HPDE6-E6E7 (cell line): ENCODE measurements around the gene CAAP1.
"Not testable (repeated sequence)": the region's sequence is repeated elsewhere in the genome, so short reads cannot be mapped to it uniquely, and the experiment has no call there.

ENCODE experiments used
- DNase-seq: peaks from one replicate; pipeline ENCODE4 v3.0.0; 2011; ENCODE audit warnings: missing footprints; ENCODE audit errors: extremely low spot score

Gene CAAP1, protein sequence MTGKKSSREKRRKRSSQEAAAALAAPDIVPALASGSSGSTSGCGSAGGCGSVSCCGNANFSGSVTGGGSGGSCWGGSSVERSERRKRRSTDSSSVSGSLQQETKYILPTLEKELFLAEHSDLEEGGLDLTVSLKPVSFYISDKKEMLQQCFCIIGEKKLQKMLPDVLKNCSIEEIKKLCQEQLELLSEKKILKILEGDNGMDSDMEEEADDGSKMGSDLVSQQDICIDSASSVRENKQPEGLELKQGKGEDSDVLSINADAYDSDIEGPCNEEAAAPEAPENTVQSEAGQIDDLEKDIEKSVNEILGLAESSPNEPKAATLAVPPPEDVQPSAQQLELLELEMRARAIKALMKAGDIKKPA

DNA sequence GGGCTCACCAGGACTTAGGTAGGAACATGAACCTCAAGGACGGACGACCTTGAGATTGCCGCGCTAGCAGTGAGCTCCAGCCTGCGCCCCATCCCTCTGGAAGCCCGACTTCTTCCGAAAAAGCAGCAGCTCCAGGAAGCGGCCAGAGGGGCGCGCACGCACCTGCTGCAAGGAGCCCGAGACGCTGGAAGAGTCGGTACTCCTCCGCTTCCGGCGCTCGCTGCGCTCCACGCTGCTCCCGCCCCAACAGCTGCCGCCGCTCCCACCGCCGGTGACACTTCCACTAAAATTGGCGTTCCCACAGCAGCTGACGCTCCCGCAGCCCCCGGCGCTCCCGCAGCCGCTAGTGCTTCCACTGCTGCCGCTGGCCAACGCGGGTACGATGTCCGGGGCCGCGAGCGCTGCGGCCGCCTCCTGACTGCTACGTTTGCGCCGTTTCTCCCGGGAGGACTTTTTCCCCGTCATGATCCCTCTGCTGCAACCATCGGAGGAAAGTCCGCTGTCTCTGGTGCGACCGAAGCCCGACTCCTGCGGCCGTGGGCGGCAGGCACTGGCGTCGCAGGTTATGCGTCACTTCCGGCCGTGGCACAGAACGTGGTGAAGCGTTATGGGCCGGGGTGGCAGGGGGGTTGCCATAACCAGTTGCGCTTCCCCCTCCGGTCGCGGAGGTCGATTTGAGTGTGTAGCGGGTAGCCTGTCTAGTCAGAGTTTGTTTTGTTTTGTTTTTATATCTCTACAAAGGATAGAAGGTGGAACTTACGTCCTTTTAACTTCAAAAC, at the start of gene CAAP1:
CAAP1 (minus strand) TSS at position 552 of the 779 bp plus-strand sequence; CDS start at position 465, 87 bp downstream.
- DNase-seq: peak; percentile 88

- no peak for DNase-seq
Observed at GRCh38 chr9:26940779-26941178, 48.2 kb upstream of the CAAP1 start.

DNA sequence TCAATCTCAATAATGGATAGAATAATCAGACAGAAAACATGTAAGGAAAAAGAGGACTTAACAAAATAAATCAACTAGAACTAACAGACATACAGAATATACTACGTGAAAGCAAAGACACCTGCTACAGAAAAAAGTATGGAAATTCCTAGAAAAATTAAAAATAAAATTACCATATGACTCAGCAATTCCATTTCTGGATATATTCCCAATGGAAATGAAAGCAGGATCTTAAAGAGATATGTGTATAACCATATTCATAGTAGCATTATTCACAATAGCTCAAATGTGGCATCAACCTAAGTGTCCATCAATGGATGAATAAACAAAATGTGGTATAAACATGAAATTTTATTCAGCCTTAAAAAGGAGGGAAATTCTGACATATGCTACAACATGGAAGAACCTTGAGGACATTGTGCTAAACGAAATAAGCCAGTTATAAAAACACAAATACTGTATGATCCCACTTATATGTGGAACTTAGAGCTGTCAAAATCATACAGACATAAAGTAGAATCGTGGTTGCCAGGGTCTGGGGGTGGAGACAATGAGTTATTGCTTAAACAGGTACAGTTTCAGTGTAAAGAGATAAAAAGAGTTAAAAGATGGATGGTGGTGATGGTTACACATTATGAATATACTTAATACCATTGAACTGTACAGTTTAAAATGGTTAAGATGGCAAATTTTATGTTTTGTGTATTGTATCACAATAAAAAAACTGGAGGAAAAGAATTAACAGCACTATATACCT, 47.5 kb upstream of the CAAP1 start:
- no peak for DNase-seq

GRCh38 chr9:26937816-26938371, 45.3 kb upstream of the CAAP1 start:
- DNase-seq: no peak

DNA sequence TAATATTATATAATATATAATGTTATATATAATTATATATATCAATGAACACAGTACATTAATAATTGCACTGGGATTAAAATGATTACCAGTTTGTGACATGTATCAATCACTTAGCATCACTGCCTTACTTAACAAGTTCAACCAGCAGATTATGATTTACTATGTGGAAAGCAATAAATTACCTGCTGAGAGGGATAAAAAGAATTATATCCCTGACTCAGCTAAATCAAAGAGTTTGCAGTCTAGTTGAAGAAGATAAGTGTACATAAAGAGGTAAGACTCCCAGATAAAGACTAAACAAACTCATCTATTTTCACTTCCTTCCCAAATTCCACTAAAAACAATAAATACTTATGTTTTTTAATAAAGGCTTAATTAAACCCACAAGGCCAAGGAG, 43.2 kb upstream of the CAAP1 start:
- DNase-seq: no peak

GRCh38 chr9:26928902-26929495, 36.4 kb upstream of the CAAP1 start:
- DNase-seq: no peak

DNA sequence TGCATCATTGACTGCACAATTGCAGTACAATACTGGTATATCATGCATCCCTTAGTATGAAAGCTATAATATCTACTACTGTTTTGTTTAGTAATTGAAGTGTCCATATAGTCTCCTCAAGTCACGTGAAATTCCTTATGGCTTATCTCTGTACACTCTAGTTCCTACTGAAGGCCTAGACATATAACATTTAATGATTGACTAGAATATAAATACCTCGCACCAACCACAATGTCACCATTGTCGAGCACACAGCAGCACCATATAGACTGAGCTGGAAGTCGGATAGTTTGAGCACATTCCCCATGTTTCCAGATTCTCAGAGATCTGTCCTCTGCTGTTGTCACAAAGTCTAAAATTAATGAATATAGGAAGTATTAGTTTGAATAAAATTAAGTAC, 33.0 kb upstream of the CAAP1 start:
- DNase-seq: no peak

GRCh38 chr9:26919698-26920097, 27.1 kb upstream of the CAAP1 start:
- no peak for DNase-seq

GRCh38 chr9:26913138-26913668, 20.6 kb upstream of the CAAP1 start:
- no peak for DNase-seq

GRCh38 chr9:26904671-26905070, 12.1 kb upstream of the CAAP1 start:
- DNase-seq: no peak

DNA sequence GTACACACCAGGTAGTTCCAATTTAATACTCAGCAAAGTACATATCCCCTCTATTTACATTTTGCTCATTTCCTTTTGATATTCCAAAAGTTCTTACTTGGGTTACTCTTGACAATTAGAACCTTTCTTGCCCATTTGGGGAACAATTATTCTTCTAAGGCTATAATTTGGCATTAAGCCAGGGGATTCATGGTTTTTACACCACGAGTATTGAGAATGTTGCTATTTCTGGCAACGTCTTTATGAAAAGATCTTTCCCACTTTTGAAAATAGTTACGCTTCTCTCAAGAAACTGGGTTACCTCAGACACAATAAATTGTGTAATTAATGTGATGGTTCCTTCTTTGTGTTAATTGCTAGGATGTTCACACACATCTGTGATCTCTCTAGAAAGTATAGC, 11.5 kb upstream of the CAAP1 start:
- no peak for DNase-seq

GRCh38 chr9:26893030-26893676, 551 bp upstream of the CAAP1 start:
- no peak for DNase-seq

DNA sequence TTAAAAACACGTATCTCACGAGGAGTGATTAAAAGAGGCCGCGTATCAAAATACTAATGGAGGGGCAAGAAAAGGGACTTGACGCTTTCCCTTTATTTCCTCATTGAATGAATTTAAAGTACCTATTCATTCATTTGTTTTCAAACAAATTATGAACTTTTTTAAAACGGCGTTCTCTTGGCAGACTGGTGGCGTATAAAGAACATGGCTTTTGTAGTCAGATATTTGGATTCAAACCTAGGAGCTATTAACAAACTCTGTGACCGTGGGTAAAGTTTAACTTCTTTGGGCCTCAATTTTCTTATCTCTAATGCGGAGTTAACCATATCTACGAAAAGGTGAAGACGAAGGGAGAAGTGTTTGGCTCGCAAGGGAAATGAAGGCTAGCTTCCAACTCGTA, 876 bp downstream of the CAAP1 start:
- DNase-seq: no peak

DNA sequence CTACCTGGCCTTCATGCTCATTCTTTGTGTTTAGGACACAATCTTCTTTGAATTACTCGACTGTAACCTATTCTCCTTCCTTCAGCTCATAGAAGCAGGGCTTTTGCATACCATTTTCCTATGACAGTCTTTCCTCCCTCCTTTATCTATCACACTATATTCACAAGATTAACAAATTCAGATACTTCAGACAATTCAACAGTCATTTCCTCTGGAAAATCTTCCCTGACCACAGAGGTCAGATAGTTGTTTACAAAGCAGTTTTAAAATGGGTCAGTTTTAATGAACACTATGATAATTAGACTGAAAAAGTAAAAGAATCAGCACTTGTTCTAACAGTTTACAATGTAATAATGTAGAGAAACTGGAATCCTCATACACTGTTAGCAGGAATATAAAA, 4.3 kb downstream of the CAAP1 start:
- no peak for DNase-seq

- no peak for DNase-seq
Observed at GRCh38 chr9:26882154-26882553, 10.4 kb downstream of the CAAP1 start.

GRCh38 chr9:26880262-26880661, 12.3 kb downstream of the CAAP1 start:
- no peak for DNase-seq

GRCh38 chr9:26875155-26875554, 17.4 kb downstream of the CAAP1 start:
- not testable (repeated sequence) for DNase-seq

DNA sequence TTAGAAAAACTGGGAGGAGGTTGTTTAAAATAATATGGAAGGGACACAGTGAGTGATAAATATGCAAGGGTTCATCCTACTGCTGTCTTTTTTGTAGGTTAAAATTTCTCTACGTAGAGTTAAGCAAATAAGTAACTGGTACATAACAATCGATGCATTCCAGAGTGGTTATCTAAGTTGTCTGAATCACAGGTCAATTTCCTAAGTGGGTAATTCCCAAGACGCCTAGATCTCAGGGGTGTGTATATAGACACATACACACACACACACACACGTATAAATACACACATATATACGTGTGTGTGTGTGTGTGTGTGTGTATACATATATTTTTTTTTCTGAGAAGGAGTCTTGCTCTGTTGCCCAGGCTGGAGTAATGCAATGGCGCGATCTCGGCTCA, 22.3 kb downstream of the CAAP1 start:
- no peak for DNase-seq

DNA sequence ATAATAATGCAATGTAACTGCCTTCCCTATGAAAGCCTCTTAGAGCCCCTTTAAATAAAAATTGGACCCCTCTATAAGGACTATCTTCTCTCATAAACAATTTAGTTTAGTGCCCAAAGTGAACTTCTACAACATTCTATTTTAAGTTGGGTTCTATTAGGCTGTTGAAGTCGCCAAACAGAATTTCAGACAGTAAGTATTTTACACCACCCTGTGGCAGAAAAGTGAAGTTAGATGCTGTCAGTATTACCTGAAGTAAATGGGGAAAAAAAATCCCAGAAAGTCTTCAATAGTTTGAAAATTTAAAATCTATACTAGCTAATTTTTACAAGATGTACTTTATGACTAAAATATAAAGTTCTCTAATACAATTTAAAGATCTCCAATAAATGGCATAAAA, 29.5 kb downstream of the CAAP1 start:
- no peak for DNase-seq

DNA sequence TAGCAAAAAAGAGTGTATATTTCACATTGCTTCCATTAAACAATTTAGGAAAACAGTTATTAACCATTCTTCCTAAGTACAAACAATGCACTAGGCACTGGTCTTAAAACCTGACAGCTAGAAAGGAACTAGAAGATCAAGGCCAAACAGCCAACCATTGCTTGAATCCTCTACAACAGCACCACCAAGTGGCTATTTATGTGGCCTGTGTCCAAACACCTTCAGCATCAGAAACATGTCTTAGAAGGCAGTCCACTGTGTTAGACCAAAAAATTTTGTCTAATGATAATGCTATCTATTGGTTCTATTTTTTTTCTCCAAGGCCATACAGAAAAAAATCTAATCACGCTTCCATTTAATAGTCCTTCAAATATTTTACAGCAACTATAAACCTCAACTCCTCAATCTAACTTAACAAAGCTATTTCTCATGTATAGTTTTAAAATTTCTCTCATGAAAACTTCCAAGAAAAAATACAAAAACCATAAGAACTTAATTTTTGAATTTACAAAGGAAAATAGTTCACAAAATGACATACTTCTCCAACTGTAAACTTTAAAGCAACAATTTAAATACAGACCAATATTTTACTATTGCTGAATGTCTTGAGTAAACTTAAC, 36.1 kb downstream of the CAAP1 start:
- DNase-seq: peak; percentile 48
